Vagina (tissue), 2 donors: ENCODE data around the gene KCNMB2.

Experiments
- CTCF ChIP-seq, 3 experiments: fragments of 450-650 bp in 2 of 3; fragments of 200-600 bp in 1 of 3; sonication (generic) in 1 of 3; IDR thresholded peaks; one replicate each; pipeline ENCODE4 v1.5.1; 2017 to 2019; ENCODE audit warnings: antibody characterized with exemption in 3 of 3, mild to moderate bottlenecking in 2 of 3, moderate library complexity in 2 of 3
- POLR2A ChIP-seq, 2 donors: fragments of 450-650 bp; IDR thresholded peaks; one replicate each; pipeline ENCODE4 v1.6.1; 2017; ENCODE audit warnings: antibody characterized with exemption in 2 of 2, mild to moderate bottlenecking in 2 of 2, moderate library complexity in 2 of 2

DNA sequence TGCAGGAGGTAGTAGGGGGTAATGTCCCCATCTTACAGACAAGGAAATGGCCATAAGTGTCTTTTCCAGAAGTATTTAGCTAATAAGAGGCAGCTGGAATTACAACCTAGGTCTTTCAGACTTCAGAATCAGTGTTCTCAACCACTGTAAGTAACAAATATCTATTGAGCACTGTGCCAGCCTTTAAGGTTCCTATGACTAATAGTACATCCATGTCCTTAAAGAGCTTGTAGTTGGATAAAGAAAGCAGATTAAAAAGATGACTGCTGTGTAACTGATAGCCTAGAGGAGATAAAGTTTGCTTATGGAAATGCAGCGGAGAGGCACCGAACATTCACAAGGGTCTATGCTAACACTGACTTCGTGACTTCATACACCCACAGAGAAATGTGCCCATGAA lies 136.0 kb downstream of the KCNMB2 start:
- no peak for TF ChIP-seq CTCF (IDR thresholded peaks at IDR 0.05)
- TF ChIP-seq POLR2A (IDR thresholded peaks at IDR 0.05): no peak
